Activated CD4-positive, CD25-positive, alpha-beta regulatory T cell (primary cell): Measurements from ENCODE around the gene ELOF1.
"Not testable (repeated sequence)": the region's sequence is repeated elsewhere in the genome, so short reads cannot be mapped to it uniquely, and the experiment has no call there.

Experiments used
- DNase-seq, 4 experiments: peaks; one replicate each; lab custom pipeline; 2025; lab: John Stamatoyannopoulos, UW

The ELOF1 gene

GRCh38 chr19:11570039-11570462, 11.0 kb upstream of the ELOF1 start:
- DNase-seq, result no peak

GRCh38 chr19:11566164-11566563, 7.1 kb upstream of the ELOF1 start:
- no peak for DNase-seq

DNA sequence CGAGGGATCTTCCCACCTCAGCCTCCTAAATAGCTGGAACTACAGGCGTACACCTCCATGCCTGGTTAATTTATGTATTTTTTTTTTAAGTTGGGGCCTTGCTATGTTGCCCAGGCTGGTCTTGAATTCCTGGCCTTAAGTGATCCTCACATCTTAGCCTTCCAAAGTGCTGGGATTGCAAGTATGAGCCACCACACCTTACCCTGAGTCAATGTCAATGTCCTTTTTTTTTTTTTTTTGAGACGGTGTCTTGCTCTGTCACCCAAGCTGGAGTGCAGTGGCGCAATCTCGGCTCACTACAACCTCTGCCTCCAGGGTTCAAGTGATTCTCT, 6.6 kb upstream of the ELOF1 start:
- DNase-seq, result not testable (repeated sequence)

DNA sequence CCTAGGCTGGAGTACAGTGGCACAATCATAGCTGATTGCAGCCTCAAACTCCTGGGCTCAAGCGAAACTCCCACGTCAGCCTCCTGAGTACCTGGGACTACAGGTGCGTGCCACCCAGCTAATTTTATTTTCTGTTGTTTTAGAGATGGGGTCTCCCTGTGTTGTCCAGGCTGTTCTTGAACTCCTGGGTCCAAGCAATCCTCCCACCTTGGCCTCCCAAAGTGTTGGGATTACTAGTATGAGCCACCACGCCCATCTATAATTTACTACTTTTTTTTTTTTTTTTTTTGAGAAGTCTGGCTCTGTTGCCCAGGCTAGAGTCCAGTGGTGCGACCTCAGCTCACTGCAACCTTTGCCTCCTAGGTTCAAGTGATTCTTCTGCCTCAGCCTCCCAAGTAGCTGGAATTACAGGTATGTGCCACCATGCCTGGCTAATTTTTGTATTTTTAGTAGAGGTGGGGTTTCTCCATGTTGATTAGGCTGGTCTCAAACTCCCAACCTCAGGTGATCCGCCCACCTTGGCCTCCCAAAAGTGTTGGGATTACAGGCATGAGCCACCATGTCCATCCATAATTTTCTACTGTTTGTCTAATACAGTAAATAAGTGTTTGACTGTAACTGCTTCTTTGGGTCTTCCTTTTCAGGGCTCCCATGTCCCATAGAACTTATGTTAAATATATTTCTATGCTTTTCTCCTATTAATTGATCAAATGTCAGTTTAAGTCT, 5.2 kb upstream of the ELOF1 start:
- not testable (repeated sequence) for DNase-seq

DNA sequence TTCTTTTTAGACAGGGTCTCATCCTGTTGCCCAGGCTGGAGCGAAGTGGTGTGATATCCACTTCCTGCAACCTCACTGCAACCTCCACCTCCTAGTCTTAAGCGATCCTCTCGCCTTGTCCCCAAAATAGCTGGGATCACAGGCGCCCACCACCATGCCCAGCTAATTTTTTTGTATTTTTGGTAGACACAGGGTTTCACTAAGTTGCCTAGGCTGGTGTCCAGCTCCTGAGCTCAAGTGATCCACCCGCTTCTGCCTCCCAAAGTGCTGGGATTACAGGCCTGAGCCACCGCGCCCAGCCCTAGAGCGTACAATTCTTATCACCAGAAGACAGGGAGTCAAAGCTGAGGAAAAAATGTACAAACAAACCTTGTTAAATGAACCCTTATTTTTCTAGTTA, 4.5 kb upstream of the ELOF1 start:
- no peak for DNase-seq

DNA sequence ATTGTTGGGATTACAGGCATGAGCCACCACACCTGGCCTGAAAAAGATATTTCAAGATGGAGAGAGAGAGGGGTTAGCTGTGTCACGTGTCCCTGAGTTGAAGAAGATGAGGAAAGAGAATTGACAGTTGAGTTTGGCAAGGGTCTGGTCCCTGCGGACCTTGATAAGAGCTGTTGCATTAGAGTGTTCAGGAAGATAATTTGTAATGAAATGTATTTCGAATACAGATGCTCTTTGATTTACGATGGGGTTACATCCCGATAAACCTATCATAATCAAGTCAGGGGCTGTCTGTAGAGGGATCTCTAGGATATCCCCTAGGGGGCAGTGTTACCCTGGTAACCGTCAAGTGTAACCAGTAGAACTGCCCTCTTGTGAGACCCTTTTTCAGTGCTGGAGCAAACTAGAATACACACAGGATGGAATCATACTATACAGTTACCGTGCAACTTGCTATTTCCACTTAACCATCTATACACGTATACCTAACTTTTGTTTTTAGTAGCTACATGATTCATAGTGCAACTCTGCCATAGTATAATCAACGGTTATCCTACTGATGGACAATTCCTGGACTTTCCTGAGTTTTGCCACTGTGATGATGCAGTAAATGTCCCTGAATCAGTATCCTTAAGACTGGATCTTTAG, 1.5 kb upstream of the ELOF1 start:
- peak in 3 of 4 experiments; percentile 14 to 35 (median 19) for DNase-seq

GRCh38 chr19:11556634-11557420, 2.2 kb downstream of the ELOF1 start:
- no peak for DNase-seq

GRCh38 chr19:11555246-11555645, 3.8 kb downstream of the ELOF1 start:
- no peak for DNase-seq

DNA sequence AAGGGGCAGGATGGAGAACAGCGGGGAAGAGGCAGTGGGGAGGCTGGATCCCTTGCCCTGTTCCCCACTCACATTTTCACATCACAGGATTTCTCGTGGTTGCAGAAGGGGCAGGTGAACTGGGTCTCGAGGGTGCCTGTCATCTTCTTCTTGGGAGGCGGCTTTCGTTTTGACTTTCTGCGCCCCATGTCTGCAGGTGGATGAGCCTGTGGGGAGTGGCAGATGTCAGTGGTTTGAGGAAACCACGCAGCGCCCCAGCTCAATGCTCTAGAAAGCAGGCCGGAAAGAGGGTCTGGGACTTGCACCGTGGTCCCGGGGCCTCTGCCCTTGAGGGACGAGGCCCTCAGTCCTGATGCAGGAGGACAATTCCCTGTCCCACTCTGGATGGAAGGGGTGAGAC, 4.9 kb downstream of the ELOF1 start:
- no peak for DNase-seq

GRCh38 chr19:11552666-11553372, 6.2 kb downstream of the ELOF1 start:
- DNase-seq, result no peak

- DNase-seq, result no peak
Observed at GRCh38 chr19:11551603-11552235, 7.3 kb downstream of the ELOF1 start.

GRCh38 chr19:11550265-11550664, 8.8 kb downstream of the ELOF1 start:
- DNase-seq, result no peak

- DNase-seq, result no peak
Observed at GRCh38 chr19:11549386-11549953, 9.6 kb downstream of the ELOF1 start.

- no peak for DNase-seq
Observed at GRCh38 chr19:11547929-11548700, 10.9 kb downstream of the ELOF1 start.

DNA sequence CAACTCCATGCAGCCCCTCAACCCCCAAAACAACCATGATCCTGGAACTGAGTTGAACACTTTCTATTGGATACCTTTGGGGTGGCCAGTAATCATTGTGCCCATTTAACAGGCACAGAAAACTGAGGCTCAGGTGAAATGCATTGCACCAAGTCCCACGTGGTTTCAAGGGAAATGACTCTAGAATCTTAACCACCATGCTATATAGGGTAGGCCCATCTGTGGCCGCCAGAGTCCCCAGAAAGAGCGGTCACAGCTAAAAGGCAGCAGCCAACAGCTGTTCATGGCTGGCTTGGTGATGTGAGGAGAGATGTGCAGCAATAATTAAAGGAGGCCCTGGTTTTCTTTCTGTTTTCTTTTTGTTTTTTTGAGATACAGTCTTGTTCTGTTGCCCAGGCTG, 17.8 kb downstream of the ELOF1 start:
- no peak for DNase-seq

DNA sequence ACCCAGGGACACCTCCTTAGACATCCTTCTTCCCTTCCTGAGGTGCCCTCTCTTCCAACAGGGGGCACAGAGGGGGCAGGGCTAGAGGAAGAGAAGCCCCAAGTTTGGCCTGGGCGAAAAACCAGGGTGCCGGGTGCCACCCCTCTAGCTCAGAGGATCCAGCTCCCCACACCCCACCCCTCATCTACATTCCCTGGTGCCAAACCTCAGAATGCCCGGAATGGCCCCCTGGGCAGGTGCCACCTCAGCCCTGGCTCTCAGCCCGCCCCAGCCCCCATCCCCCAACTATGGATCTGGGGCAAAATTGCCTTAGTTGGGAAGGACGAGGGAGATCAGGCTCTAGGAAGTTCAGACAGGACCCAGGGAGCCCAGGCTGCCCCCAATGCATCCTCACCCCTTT, 18.4 kb downstream of the ELOF1 start:
- no peak for DNase-seq

- no peak for DNase-seq
Observed at GRCh38 chr19:11539495-11540365, 19.3 kb downstream of the ELOF1 start.

DNA sequence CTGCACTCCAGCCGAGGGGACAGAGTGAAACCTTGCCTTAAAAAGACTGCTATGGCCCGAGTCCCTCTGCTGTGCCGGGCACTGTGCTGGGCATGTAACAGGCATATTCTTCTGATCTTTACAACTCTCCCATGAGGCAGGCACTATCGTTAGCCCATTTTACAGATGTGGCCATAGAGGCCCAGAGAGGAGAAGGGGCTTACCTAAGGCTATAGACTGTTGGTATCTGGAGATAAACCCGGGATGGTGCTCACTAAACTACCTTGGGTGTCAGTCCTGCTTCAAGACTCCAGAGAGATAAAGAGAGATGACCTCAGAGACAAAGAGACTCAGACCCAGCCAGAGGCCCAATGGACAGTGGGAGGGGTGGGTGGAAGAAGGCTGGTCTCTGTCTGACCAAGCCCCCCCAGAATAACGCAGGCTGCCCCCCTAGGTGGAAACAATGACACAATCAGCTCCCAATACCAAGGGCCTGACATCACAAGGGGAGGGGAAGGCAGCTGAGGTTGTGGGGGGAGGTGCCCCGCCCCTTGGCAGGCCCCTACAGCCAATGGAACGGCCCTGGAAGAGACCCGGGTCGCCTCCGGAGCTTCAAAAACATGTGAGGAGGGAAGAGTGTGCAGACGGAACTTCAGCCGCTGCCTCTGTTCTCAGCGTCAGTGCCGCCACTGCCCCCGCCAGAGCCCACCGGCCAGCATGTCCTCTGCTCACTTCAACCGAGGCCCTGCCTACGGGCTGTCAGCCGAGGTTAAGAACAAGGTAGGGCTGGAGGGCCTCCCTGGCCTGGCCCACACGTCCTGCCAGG, 20.6 kb downstream of the ELOF1 start, which contains the start of gene CNN1:
Gene CNN1 (plus strand): TSS at position 620 of the 805 bp plus-strand sequence. CDS start 77 bp downstream, at position 697.
- no peak for DNase-seq
